Measurements from ENCODE around the gene ADRA2B.

DNA sequence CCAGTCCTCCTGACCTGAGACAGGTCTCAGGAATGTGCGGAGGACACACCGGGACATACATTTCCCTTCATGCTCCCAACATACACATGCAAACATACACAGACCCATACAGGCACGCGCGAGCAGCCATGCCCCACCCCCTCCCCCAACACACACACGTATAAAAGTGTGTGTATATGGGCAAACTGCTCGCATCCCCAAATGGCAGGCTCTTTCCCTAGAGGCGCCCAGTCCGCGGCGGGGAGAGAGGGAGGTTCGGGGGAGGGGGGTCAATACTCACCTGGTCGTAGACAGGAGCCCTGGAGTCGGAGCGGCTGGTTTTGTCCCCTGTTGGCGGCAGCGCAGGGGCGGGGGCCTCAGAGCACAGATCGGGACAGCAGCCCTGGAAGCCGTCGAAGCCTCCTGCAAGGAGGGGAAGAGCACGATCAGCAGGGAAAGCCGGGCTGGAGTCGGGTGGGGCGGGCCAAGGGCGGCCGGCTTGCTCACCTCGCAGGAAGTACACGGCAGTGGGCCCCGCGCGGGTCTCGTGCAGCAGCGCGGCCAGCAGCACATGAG, 28.2 kb upstream of the ADRA2B start:
- TF ChIP-seq, protein P1, sequence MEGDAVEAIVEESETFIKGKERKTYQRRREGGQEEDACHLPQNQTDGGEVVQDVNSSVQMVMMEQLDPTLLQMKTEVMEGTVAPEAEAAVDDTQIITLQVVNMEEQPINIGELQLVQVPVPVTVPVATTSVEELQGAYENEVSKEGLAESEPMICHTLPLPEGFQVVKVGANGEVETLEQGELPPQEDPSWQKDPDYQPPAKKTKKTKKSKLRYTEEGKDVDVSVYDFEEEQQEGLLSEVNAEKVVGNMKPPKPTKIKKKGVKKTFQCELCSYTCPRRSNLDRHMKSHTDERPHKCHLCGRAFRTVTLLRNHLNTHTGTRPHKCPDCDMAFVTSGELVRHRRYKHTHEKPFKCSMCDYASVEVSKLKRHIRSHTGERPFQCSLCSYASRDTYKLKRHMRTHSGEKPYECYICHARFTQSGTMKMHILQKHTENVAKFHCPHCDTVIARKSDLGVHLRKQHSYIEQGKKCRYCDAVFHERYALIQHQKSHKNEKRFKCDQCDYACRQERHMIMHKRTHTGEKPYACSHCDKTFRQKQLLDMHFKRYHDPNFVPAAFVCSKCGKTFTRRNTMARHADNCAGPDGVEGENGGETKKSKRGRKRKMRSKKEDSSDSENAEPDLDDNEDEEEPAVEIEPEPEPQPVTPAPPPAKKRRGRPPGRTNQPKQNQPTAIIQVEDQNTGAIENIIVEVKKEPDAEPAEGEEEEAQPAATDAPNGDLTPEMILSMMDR (conservative IDR thresholded peaks at IDR 0.05) = peak; percentile 42; the same call in 1 of the 2 replicates
- no peak for TF ChIP-seq ZFX (IDR thresholded peaks at IDR 0.05)

Data from C4-2B (cell line).